G401 (cell line): ENCODE results near the gene KRTAP26-1. TPM values are rescaled to one million over a fixed set of nuclear protein-coding genes. Genes with fewer than 3 reads are reported as not detected.

Source experiments
- DNase-seq: peaks from one replicate; pipeline ENCODE4 v3.0.0-alpha.2; 2015; ENCODE audit warnings: low spot score
- in situ Hi-C: cut with HindIII; loops from 2 replicates; pipeline ENCODE4 v1.10.0; 2016; ENCODE audit warnings: low sequenced_read_pairs, mixed read lengths
- total RNA-seq: library from RNA; depleted of rRNA; stranded (reverse); fragments of >200 nt; shearing (Covaris generic); gene quantifications from 2 replicates; pipeline ENCODE4 v1.2.3, GENCODE V29; 2014; rRNA removed

Gene KRTAP26-1
- total RNA-seq, 1 experiment from 2014 or later: not detected

GRCh38 chr21:30282850-30283249 lies 37.3 kb downstream of the KRTAP26-1 start, which contains the start of gene KRTAP24-1:
TSS of gene KRTAP24-1 (minus strand) at chr21:30282950. CDS start at chr21:30282932, 18 bp downstream.
- DNase-seq: no peak
- in situ Hi-C loops: no loop called here

- in situ Hi-C loops: no loop called here
Observed at GRCh38 chr21:30271611-30272010, 48.5 kb downstream of the KRTAP26-1 start.

GRCh38 chr21:30271156-30271555 lies 49.0 kb downstream of the KRTAP26-1 start:
- in situ Hi-C loops: no loop called here

More at GRCh38 chr21:30271611-30272010, 48.5 kb downstream of the KRTAP26-1 start:
- no peak for DNase-seq

GRCh38 chr21:30269803-30270530 lies 50.1 kb downstream of the KRTAP26-1 start:
- DNase-seq: no peak
- in situ Hi-C loops: no loop called here

More at GRCh38 chr21:30271156-30271555, 49.0 kb downstream of the KRTAP26-1 start:
- DNase-seq: no peak

Other genes with a start within 250 kb of the KRTAP26-1 start
- gene CLDN17, start 153.5 kb downstream of the KRTAP26-1 start, total RNA-seq: not detected in 2 replicates
- gene CLDN8, start 104.2 kb downstream of the KRTAP26-1 start, total RNA-seq: not detected in 2 replicates
- not detected in 2 replicates for gene KRTAP24-1, start 37.4 kb downstream of the KRTAP26-1 start, total RNA-seq
- not detected in 2 replicates for gene KRTAP25-1, start 30.8 kb downstream of the KRTAP26-1 start, total RNA-seq
- gene KRTAP27-1, start 17.4 kb upstream of the KRTAP26-1 start, total RNA-seq: not detected in 2 replicates
- not detected in 2 replicates for gene KRTAP23-1, start 28.3 kb upstream of the KRTAP26-1 start, total RNA-seq
- gene KRTAP13-2, start 52.0 kb upstream of the KRTAP26-1 start, total RNA-seq: not detected in 2 replicates
- gene KRTAP13-1, start 75.7 kb upstream of the KRTAP26-1 start, total RNA-seq: not detected in 2 replicates
- not detected in 2 replicates for gene KRTAP13-3, start 105.6 kb upstream of the KRTAP26-1 start, total RNA-seq
- not detected in 2 replicates for gene KRTAP13-4, start 109.9 kb upstream of the KRTAP26-1 start, total RNA-seq
- not detected in 2 replicates for gene KRTAP15-1, start 120.0 kb upstream of the KRTAP26-1 start, total RNA-seq
- gene KRTAP19-1, start 160.1 kb upstream of the KRTAP26-1 start, total RNA-seq: not detected in 2 replicates
- gene KRTAP19-2, start 167.1 kb upstream of the KRTAP26-1 start, total RNA-seq: not detected in 2 replicates
- not detected in 2 replicates for gene KRTAP19-3, start 171.7 kb upstream of the KRTAP26-1 start, total RNA-seq
- gene KRTAP19-4, start 176.8 kb upstream of the KRTAP26-1 start, total RNA-seq: not detected in 2 replicates
- gene KRTAP19-5, start 181.8 kb upstream of the KRTAP26-1 start, total RNA-seq: not detected in 2 replicates
- gene KRTAP19-6, start 221.5 kb upstream of the KRTAP26-1 start, total RNA-seq: not detected in 2 replicates
- gene KRTAP19-7, start 241.0 kb upstream of the KRTAP26-1 start, total RNA-seq: not detected in 2 replicates